HG03103 (cell line): ENCODE data around the gene GEMIN4.
"Not testable (repeated sequence)": the region's sequence is repeated elsewhere in the genome, so short reads cannot be mapped to it uniquely, and the experiment has no call there.

Experiments
- ATAC-seq: cut with Tn5 transposase; IDR thresholded peaks from one replicate; pipeline ENCODE4 v1.9.1; 2021; ENCODE audit warnings: low read depth; ENCODE audit not compliant: unreplicated experiment

GEMIN4 gene

GRCh38 chr17:752002-752619, at the start of gene GEMIN4:
Gene GEMIN4 (minus strand): TSS chr17:752264. CDS start chr17:752142, 122 bp downstream.
- ATAC-seq: peak; percentile 76

DNA sequence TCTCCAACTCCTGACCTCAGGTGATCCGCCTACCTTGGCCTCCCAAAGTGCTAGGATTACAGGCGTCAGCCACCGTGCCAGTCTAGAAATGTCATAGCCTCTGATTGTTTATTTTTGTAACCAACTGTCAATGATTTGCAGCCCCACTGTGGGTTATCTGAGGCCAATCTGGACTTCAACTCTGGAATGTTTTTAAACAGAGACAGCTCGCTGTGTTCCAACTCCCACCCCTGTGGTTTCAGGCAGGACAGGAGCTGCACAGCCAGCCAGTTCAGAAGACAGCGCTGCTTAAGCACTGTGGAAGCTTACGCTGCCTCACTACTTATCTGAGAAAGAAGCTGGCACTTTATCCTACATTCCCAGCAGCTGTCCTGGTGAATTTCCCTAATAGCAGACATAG, 49.6 kb upstream of the GEMIN4 start:
- no peak for ATAC-seq

DNA sequence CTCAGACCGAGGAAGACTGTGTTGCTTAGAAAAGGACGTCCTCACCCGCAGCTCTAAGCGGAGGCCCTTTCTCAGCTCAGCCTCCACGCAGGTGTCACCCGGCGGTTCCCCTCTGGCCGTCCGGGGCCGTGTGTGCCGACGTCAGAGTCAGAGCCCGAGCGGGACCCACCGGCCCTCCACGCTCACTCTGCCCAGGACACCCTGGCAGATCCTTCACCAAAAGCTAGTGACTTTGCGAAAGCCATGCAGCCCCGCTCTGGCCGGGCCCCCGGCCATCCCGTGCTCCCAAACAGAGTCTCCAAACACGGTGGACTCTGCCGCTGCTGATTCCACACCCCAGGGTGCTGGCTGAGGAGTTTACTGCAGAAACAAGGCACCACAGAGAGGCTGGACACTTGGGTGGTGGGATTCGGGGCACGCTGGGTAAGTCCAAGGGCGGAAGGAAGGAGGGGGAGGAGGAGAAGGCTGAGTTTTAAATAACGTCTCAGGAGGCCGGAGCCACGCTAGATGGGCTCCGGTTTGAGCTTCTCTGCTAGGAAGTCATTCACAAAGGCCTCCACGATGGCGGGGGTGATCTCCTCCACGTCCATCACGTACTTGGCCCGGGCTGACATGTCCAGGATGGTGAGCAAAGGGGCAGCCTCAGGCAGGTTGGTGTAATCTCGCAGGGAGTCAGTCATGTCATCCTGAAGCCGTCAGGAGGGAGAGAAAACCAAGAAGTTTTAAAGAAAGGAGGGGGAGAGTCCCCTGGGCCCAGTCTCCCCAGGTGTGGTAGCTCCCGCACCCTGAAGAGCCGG, 48.6 kb upstream of the GEMIN4 start:
- ATAC-seq: no peak

DNA sequence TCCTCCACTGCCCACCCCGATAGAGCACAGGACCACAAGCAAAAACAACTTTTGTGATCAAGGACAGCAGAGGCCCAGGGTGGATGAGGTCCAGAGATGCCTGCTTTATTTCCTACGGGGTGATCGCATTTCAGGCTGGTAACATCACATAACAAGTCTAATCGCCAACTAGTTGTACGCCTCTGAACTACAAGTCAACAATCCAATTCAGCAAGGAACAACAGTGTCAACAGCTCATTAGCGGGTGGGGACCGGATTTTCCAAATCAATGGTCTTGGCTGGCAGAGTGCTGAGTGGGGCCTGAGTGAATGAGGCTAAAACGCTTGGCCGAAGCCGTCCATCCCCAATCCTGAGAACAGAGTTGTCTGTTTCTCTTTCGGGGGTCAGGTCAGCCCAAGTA, 47.2 kb upstream of the GEMIN4 start:
- no peak for ATAC-seq

DNA sequence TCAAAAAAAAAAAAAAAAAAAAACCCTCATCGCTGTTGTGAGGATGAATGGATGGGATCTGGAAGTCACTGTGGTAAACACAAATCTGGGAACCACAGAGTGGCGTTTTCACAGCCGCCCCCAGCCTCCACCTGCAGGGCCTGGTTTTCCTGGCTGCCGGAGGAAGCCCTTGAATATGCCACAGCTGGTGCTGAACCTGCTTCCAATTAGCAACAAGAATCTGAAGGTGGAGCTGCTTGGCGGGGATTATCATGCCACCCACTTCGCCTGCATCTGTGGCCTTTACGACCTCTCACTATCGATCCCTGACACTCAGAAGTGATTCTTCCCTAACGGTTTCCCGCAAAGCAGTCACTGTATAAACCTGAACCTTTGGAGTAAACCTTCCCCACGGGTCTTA, 46.2 kb upstream of the GEMIN4 start:
- ATAC-seq: no peak

DNA sequence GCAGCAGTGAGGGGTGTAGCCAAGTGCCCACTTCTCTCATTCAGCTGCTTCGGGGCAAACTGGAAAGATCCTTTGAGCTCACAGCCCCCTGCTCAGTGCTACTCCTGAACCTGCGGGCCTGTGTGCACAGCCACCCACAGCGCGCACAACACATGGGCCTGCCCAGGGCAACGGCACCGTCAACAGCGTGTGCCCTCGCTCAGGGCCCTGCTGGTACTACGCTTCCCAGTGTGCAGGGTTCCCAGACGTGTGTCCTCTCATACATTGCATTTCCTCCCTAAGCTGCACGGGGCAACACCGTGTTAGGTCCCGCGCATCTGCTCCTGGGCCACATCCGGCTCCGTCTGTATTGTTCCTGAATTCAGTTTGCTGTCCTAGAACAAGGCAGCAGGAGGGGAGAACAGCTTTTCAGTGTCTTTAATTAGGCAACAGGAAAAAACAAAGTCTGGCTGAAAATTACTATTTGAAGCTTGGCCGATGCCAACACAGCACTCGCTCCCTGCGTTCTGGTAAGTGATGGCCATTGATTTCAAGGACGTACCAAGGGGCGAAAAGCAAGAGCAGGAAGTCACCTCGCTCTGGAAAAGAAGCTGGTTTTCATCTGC, 45.3 kb upstream of the GEMIN4 start:
- ATAC-seq: no peak

- no peak for ATAC-seq
Observed at GRCh38 chr17:796609-797008, 44.5 kb upstream of the GEMIN4 start.

GRCh38 chr17:795721-796120, 43.7 kb upstream of the GEMIN4 start:
- no peak for ATAC-seq

DNA sequence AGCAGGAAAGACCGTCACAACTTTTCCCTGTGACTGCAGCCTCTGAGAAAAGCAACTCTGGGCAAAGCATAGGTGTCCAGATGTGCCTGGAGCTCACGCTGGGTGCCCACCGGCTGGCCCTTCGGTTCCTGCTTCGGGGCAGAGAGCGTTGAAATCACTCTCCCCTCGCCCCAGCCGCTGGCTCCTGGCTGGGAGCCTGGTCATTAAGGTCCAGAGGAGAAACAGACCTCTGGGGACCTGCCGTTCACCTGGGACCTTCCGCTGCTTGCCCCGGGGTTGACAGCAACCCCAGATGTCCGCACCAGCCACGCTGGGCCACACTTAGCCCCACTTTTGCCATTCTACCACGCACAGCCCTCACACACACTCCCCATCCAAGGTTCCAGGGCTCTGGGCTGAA, 43.2 kb upstream of the GEMIN4 start:
- ATAC-seq: no peak

DNA sequence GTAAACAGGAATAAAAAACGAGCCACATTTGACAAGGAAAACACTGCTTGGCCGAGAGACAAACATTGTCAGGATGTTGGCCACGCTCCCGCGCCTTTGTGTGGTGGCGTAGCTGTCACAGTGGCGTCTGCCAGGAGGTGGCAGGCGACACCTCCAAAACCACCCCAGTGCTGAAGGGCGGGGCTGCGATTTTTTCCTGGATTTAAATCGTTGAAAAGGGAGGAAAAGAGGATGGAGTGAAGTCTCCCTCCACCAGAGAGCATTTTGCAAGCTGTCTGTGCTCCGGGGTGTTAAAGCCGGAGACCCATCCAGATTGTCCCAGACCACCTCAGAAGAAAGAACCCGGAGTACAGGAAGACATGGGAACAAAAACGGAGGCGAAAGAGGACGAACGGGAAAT, 42.8 kb upstream of the GEMIN4 start:
- ATAC-seq: no peak

DNA sequence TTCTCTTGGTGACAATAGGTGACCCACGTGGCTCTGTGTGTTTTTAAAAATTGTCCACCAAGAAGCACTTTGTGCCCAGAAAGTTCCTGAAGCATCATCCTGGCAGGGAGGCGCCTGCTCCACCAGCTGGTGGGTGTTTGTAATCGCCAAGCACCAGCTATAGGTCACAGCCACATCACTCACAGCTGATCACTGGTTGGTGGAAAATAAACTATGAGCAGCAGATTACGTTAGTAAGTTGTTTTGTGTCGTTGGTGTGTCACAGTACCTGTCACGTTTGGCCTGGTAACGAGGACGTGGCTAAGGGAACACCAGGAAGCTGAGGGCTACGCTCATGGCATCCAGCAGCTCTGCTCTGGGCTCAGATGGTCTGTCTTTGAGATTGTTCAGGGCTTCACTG, 40.2 kb upstream of the GEMIN4 start:
- no peak for ATAC-seq

DNA sequence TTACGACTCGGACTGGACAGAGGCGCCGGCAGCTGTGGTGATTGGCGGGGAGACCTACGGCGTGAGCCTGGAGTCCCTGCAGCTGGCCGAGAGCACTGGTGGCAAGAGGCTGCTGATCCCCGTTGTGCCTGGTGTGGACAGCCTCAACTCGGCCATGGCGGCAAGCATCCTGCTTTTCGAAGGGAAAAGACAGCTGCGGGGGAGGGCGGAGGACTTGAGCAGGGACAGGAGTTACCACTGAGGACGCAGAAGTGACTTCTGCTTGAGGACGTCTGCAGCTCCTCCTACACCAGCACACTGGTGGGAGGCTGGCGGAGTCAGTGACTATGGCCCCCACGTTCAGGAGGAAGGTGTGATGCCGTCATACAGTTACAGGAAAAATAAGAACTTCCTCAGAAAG, 39.8 kb upstream of the GEMIN4 start:
- ATAC-seq: no peak

- not testable (repeated sequence) for ATAC-seq
Observed at GRCh38 chr17:790874-791247, 38.8 kb upstream of the GEMIN4 start.

DNA sequence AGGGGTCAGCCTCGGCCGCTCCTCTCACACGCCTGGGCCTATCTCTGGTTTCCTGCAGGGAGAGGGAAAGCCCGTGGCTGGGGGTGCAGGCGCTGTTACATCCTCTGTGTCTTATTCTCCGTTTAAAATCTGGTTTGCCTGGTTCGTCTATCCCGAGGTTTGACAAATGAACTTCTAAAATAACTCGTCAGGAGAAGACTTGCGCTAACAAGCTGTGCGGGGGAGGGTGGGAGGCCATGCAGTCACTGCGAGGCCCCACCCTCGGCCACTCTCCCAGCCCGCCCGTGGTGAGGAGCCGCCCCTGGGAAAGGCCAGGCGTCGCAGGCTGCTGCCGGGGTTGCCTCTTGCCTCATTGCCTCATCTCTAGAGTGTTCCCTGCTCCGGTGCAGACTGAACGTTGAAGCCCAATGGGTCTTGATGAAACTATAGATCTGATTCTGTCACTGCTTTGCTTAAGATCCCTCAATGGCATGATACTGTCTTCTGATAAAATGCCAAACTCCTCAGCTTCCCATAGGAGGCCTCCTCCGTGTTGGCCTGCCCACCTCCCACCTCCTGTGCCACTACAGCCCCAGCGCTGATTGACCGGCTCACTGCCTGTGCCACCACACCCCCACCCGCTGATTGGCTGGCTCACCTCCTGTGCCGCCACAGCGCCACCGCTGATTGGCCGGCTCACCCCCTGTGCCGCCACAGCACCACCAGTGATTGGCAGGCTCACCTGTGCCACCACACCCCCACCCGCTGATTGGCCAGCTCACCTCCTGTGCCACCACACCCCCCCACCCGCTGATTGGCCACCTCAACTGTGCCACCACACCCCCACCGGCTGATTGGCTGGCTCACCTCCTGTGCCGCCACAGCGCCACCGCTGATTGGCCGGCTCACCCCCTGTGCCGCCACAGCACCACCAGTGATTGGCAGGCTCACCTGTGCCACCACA, 38.1 kb upstream of the GEMIN4 start:
- not testable (repeated sequence) for ATAC-seq

GRCh38 chr17:789160-789840, 37.2 kb upstream of the GEMIN4 start:
- ATAC-seq: no peak

- ATAC-seq: no peak
Observed at GRCh38 chr17:788551-788950, 36.5 kb upstream of the GEMIN4 start.

DNA sequence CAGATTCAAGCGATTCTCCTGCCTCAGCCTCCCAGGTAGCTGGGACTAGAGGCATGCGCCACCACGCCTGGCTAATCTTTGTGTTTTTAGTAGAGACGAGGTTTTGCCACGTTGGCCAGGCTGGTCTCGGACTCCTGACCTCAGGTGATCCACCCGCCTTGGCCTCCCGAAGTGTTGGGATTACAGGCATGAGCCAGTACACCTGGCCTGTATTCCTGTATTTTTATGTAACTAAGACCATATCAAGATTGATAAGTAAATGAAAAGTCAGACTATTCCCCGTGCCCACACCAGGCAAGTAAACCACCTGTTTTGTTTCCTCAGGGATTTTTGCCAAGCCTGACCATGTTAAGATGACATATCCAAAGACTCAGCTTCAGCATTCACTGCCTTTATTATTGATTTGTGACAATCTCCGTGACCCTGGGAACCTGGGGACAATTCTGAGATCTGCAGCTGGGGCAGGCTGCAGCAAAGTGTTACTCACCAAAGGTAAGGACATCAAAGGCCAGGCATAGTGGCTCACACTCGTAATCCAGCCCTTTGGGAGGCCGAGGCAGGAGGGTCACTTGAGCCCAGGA, 35.7 kb upstream of the GEMIN4 start:
- no peak for ATAC-seq

DNA sequence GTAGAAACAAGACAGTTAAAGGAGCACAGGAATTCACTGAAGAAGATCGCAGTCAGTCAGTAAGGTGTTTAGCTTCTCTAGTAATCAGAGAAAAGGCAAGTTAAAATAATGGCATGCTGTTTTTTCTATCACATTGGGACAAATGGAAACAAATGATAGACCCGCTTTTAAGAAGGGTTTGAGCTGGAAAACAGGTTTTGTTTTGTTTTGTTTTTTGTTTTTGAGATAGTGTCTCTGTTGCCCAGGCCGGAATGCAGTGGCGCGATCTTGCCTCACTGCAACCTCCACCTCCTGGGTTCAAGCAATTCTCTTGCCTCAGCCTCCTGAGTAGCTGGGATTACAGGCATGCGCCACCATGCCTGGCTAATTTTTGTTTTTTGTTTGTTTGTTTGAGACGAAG, 33.8 kb upstream of the GEMIN4 start:
- ATAC-seq: not testable (repeated sequence)

DNA sequence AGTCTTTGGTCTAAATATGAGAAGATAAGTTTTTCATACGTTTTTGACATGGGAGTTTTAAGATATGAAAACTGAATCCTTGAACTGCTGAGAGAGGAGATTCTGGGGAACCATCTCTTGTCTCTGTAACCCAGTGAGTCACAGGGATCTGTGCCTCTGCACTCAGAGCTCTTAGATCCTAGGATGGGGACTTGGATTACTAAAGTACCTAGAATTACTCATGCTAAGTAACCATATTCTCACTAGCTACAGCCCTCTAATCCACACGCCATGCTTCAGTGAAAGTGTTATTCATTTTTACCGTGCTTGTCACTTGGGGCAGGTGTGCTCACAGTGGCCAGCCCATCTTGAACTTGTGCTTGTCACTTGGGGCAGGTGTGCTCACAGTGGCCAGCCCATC, 32.1 kb upstream of the GEMIN4 start:
- no peak for ATAC-seq
